ENCODE data around the gene TDRD12. TPM values are rescaled to one million over a fixed set of nuclear protein-coding genes. Genes with fewer than 3 reads are reported as not detected.
"Not testable (repeated sequence)": the region's sequence is repeated elsewhere in the genome, so short reads cannot be mapped to it uniquely, and the experiment has no call there.

Gene TDRD12
- total and polyA plus RNA-seq, 2 experiments from 2014 or later, result 0.68 to 2.8 TPM

GRCh38 chr19:32831611-32832010 is 112.0 kb downstream of the TDRD12 start (continued):
- no peak for TF ChIP-seq ZNF462 (CRISPR knock-in tag; IDR thresholded peaks at IDR 0.05)
- TF ChIP-seq CTCF (conservative IDR thresholded peaks at IDR 0.05; ENCODE audit: low read depth in 2 of 2), result no peak
- no peak for TF ChIP-seq POLR2AphosphoS5 (IDR thresholded peaks at IDR 0.05; ENCODE audit: low read depth)
- no peak for TF ChIP-seq ZNF331 (CRISPR knock-in tag; IDR thresholded peaks at IDR 0.05; ENCODE audit: low read depth)
- TF ChIP-seq STAT1 (IDR thresholded peaks at IDR 0.05; ENCODE audit: unreplicated experiment), result no peak
- TF ChIP-seq EZH2 (IDR thresholded peaks at IDR 0.05; ENCODE audit: low read depth, unreplicated experiment), result no peak

- H3K4me3 ChIP-seq; ATAC-seq; H3K79me2 ChIP-seq (replicated peaks; ENCODE audit: insufficient read depth); H3K27me3 ChIP-seq (ENCODE audit: insufficient read depth); DNase-seq (ENCODE audit: low spot score); H3K4me3 Mint-ChIP-seq; H4K20me1 ChIP-seq (replicated peaks; ENCODE audit: insufficient read depth); H3K27ac Mint-ChIP-seq; H3K36me3 ChIP-seq (ENCODE audit: insufficient read depth); H3K27ac ChIP-seq (ENCODE audit: low read depth); H2AFZ ChIP-seq; H3K9me2 ChIP-seq (ENCODE audit: insufficient read depth); H3K27me3 Mint-ChIP-seq (ENCODE audit: insufficient read depth, low read depth, poor library complexity); H3K4me2 ChIP-seq; H3F3A ChIP-seq (replicated peaks; ENCODE audit: low read depth); H3K36me3 Mint-ChIP-seq (ENCODE audit: low read depth); H3K9me3 Mint-ChIP-seq; H3K4me1 ChIP-seq (ENCODE audit: insufficient read depth): not testable (repeated sequence)
- peaks cover 11% of the 10 kb centered on the region for H3K4me1 Mint-ChIP-seq
These were observed 112.5 kb downstream of the TDRD12 start for GRCh38 chr19:32832094-32832493.

- not testable (repeated sequence) for H3K27me3 Mint-ChIP-seq (ENCODE audit: insufficient read depth, low read depth, poor library complexity); H3K4me2 ChIP-seq; H2AFZ ChIP-seq; DNase-seq (ENCODE audit: low spot score); H3K27ac Mint-ChIP-seq; H3K9me2 ChIP-seq (ENCODE audit: insufficient read depth); H3K4me3 ChIP-seq; H3K36me3 ChIP-seq (ENCODE audit: insufficient read depth); H3K9me3 Mint-ChIP-seq; ATAC-seq; H3F3A ChIP-seq (replicated peaks; ENCODE audit: low read depth); H3K27me3 ChIP-seq (ENCODE audit: insufficient read depth); H3K4me3 Mint-ChIP-seq; H3K27ac ChIP-seq (ENCODE audit: low read depth); H3K4me1 ChIP-seq (ENCODE audit: insufficient read depth); H3K79me2 ChIP-seq (replicated peaks; ENCODE audit: insufficient read depth); H4K20me1 ChIP-seq (replicated peaks; ENCODE audit: insufficient read depth); H3K36me3 Mint-ChIP-seq (ENCODE audit: low read depth)
- peaks cover 11% of the 10 kb centered on the region for H3K4me1 Mint-ChIP-seq
These were observed 113.3 kb downstream of the TDRD12 start for GRCh38 chr19:32832825-32833224.

- H3K9me2 ChIP-seq (ENCODE audit: insufficient read depth); H3K4me1 Mint-ChIP-seq; H3K27me3 ChIP-seq (ENCODE audit: insufficient read depth); H3K4me2 ChIP-seq; H4K20me1 ChIP-seq (replicated peaks; ENCODE audit: insufficient read depth); H3K9me3 Mint-ChIP-seq; H3K79me2 ChIP-seq (replicated peaks; ENCODE audit: insufficient read depth); H3F3A ChIP-seq (replicated peaks; ENCODE audit: low read depth); DNase-seq (ENCODE audit: low spot score); H3K27me3 Mint-ChIP-seq (ENCODE audit: insufficient read depth, low read depth, poor library complexity); H3K36me3 ChIP-seq (ENCODE audit: insufficient read depth); H3K27ac Mint-ChIP-seq; H3K36me3 Mint-ChIP-seq (ENCODE audit: low read depth); H3K4me3 ChIP-seq; ATAC-seq; H3K4me3 Mint-ChIP-seq; H3K4me1 ChIP-seq (ENCODE audit: insufficient read depth); H2AFZ ChIP-seq; H3K27ac ChIP-seq (ENCODE audit: low read depth): not testable (repeated sequence)
These were observed 113.8 kb downstream of the TDRD12 start for GRCh38 chr19:32833388-32833787.
